ENCODE data around the gene NANS.

- no peak for TF ChIP-seq POLR2A (IDR thresholded peaks at IDR 0.05)
- no peak for TF ChIP-seq CTCF (IDR thresholded peaks at IDR 0.05)
Measured at GRCh38 chr9:98107926-98108325, 51.4 kb downstream of the NANS start.

All from esophagus squamous epithelium (tissue), 4 donors.